ENCODE data around the gene ADCY2. TPM values are rescaled to one million over a fixed set of nuclear protein-coding genes. Genes with fewer than 3 reads are reported as not detected.

The ADCY2 gene
- polyA plus RNA-seq, 1 donor (not counting 4 experiments of a cell fraction or from before 2014, with no cell fraction given), result 0.13 TPM

- FAIRE-seq (no peak), DNase-seq (ENCODE audit: low read depth, low spot score) (no peak)
- TF ChIP-seq, protein P1, sequence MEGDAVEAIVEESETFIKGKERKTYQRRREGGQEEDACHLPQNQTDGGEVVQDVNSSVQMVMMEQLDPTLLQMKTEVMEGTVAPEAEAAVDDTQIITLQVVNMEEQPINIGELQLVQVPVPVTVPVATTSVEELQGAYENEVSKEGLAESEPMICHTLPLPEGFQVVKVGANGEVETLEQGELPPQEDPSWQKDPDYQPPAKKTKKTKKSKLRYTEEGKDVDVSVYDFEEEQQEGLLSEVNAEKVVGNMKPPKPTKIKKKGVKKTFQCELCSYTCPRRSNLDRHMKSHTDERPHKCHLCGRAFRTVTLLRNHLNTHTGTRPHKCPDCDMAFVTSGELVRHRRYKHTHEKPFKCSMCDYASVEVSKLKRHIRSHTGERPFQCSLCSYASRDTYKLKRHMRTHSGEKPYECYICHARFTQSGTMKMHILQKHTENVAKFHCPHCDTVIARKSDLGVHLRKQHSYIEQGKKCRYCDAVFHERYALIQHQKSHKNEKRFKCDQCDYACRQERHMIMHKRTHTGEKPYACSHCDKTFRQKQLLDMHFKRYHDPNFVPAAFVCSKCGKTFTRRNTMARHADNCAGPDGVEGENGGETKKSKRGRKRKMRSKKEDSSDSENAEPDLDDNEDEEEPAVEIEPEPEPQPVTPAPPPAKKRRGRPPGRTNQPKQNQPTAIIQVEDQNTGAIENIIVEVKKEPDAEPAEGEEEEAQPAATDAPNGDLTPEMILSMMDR (optimal IDR thresholded peaks at IDR 0.05 in 1 of 3, IDR thresholded peaks at IDR 0.05 in 1 of 3, conservative IDR thresholded peaks at IDR 0.05 in 1 of 3; ENCODE audit: extremely low read depth in 1 of 3, insufficient read depth in 2 of 3, low read length in 3 of 3), result no peak
- TF ChIP-seq EZH2 (IDR thresholded peaks at IDR 0.05; ENCODE audit: low read length), result no peak
- Histone ChIP-seq H3K9me1 (ENCODE audit: control insufficient read depth, extremely low read depth, insufficient read depth, low read length) (no peaks in the 10 kb centered on the region), H3K4me2 (ENCODE audit: control insufficient read depth, extremely low read depth, insufficient read depth, low read depth, low read length) (no peak overlapping the region), H3K79me2 (ENCODE audit: control insufficient read depth, insufficient read depth, low read length) (no peaks in the 10 kb centered on the region), H3K4me1 (ENCODE audit: control insufficient read depth, extremely low read depth, insufficient read depth, low read length) (no peaks in the 10 kb centered on the region), H3K9me3 (ENCODE audit: control insufficient read depth, low read depth, low read length) (no peaks in the 10 kb centered on the region), H3K4me3 (ENCODE audit: control insufficient read depth in 2 of 3, extremely low read depth in 1 of 3, insufficient read depth in 2 of 3, low read depth in 1 of 3, low read length in 3 of 3) (no peak overlapping the region), H4K20me1 (ENCODE audit: control insufficient read depth, extremely low read depth, insufficient read depth, low read length) (no peaks in the 10 kb centered on the region), H3K9ac (ENCODE audit: control insufficient read depth, extremely low read depth, insufficient read depth, low read length) (no peak overlapping the region), H3K36me3 (ENCODE audit: control insufficient read depth in 2 of 2, extremely low read depth in 1 of 2, insufficient read depth in 2 of 2, low read length in 2 of 2) (no peaks in the 10 kb centered on the region), H3K27ac (ENCODE audit: control insufficient read depth, insufficient read depth, low read length) (no peak overlapping the region), H3K27me3 (ENCODE audit: control insufficient read depth, extremely low read depth, insufficient read depth, low read length) (peaks cover 3% of the 10 kb centered on the region), H2AFZ (ENCODE audit: control insufficient read depth, low read length) (no peak overlapping the region)
- dilution Hi-C loops (cut with MboI; ENCODE audit: extremely low pct_ligation_motif_present, low sequenced_read_pairs), result no loop called here
Observed at GRCh38 chr5:7415587-7416535, 19.9 kb downstream of the ADCY2 start.

DNA sequence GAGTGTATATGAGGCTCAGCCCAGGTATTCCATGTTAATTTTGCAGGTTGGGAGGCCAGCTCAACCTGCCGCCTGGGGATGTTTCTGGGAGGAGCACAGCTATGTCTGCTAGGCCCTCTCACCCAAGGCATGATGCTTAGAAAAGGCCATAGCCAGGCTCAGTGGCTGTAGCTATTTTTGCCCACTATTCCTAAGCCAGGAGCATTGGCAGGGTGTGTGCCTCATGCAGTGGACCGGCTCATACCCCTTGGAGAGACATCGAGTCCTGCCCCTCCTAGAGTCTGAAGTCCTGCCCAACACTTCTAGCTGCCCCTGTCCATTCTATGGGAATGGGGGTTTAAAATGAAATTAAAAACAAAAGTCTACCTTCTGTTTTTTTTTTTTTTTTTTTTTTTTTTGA lies 22.3 kb downstream of the ADCY2 start:
- H3K4me3 ChIP-seq (ENCODE audit: control insufficient read depth in 2 of 3, extremely low read depth in 1 of 3, insufficient read depth in 2 of 3, low read depth in 1 of 3, low read length in 3 of 3), result no peak overlapping the region
- no peak overlapping the region for H3K27ac ChIP-seq (ENCODE audit: control insufficient read depth, insufficient read depth, low read length)
- no peaks in the 10 kb centered on the region for H4K20me1 ChIP-seq (ENCODE audit: control insufficient read depth, extremely low read depth, insufficient read depth, low read length)
- H3K9ac ChIP-seq (ENCODE audit: control insufficient read depth, extremely low read depth, insufficient read depth, low read length), result no peak overlapping the region
- H3K9me1 ChIP-seq (ENCODE audit: control insufficient read depth, extremely low read depth, insufficient read depth, low read length), result no peaks in the 10 kb centered on the region
- no peaks in the 10 kb centered on the region for H3K36me3 ChIP-seq (ENCODE audit: control insufficient read depth in 2 of 2, extremely low read depth in 1 of 2, insufficient read depth in 2 of 2, low read length in 2 of 2)
- H2AFZ ChIP-seq (ENCODE audit: control insufficient read depth, low read length), result no peak overlapping the region
- no peaks in the 10 kb centered on the region for H3K4me1 ChIP-seq (ENCODE audit: control insufficient read depth, extremely low read depth, insufficient read depth, low read length)
- no peak overlapping the region for H3K4me2 ChIP-seq (ENCODE audit: control insufficient read depth, extremely low read depth, insufficient read depth, low read depth, low read length)
- H3K79me2 ChIP-seq (ENCODE audit: control insufficient read depth, insufficient read depth, low read length), result no peaks in the 10 kb centered on the region
- H3K27me3 ChIP-seq (ENCODE audit: control insufficient read depth, extremely low read depth, insufficient read depth, low read length), result peaks cover 3% of the 10 kb centered on the region
- no peak for FAIRE-seq
- dilution Hi-C loops (cut with MboI; ENCODE audit: extremely low pct_ligation_motif_present, low sequenced_read_pairs), result no loop called here
- no peaks in the 10 kb centered on the region for H3K9me3 ChIP-seq (ENCODE audit: control insufficient read depth, low read depth, low read length)
- TF ChIP-seq, protein P1 (optimal IDR thresholded peaks at IDR 0.05 in 1 of 3, IDR thresholded peaks at IDR 0.05 in 1 of 3, conservative IDR thresholded peaks at IDR 0.05 in 1 of 3; ENCODE audit: extremely low read depth in 1 of 3, insufficient read depth in 2 of 3, low read length in 3 of 3), result no peak
- TF ChIP-seq EZH2 (IDR thresholded peaks at IDR 0.05; ENCODE audit: low read length), result no peak
- no peak for DNase-seq (ENCODE audit: low read depth, low spot score)

Measured in keratinocyte (primary cell).